Measurements from ENCODE around the gene CSNK2A1. TPM values are rescaled to one million over a fixed set of nuclear protein-coding genes. Genes with fewer than 3 reads are reported as not detected.
"Not testable (repeated sequence)": the region's sequence is repeated elsewhere in the genome, so short reads cannot be mapped to it uniquely, and the experiment has no call there.

The CSNK2A1 gene
- total and polyA plus RNA-seq, 2 donors (not counting 3 experiments of a cell fraction or from before 2014, with no cell fraction given): 68.4 to 142 TPM

DNA sequence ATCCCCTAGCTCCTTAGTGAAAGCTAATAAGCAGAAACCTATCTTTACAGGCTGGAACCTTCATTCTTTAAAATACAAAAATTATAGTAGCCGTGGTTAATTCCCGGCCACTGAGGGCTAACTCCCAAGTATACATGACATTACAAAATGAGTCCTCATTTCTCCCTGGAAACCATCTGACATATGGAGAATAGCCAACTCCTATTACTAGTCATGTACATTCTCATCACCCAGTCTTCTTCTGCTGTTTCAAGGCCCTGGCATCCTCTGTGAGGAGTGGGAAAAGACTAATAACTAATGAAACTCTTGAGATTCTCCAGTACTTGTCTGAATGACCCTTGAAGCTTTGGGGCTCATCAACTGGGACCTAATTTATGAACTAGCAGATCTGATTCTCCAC, 30.2 kb downstream of the CSNK2A1 start:
- H3K4me1 ChIP-seq (ENCODE audit: control insufficient read depth, extremely low read depth, insufficient read depth, low read length): no peaks in the 10 kb centered on the region
- ChIA-PET POLR2A (no interaction called here), CTCF (no interaction called here)
- TF ChIP-seq, protein P1, sequence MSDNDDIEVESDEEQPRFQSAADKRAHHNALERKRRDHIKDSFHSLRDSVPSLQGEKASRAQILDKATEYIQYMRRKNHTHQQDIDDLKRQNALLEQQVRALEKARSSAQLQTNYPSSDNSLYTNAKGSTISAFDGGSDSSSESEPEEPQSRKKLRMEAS (IDR thresholded peaks at IDR 0.05; ENCODE audit: insufficient read depth, insufficient read length): no peak
- TF ChIP-seq FOS (IDR thresholded peaks at IDR 0.05; ENCODE audit: borderline replicate concordance, insufficient read depth, low read length) (no peak), GATA2 (IDR thresholded peaks at IDR 0.05; ENCODE audit: insufficient read depth, insufficient read length, low read depth, low read length) (no peak), MYC (IDR thresholded peaks at IDR 0.05; ENCODE audit: low read depth, low read length) (no peak)
- H3K27ac ChIP-seq (ENCODE audit: insufficient read depth, low read depth, low read length): no peak overlapping the region
- no peaks in the 10 kb centered on the region for H3K36me3 ChIP-seq (ENCODE audit: control insufficient read depth in 2 of 2, extremely low read depth in 1 of 2, insufficient read depth in 2 of 2, low read length in 2 of 2)
- H3K4me3 ChIP-seq (replicated peaks in 1 of 3; ENCODE audit: insufficient read depth in 1 of 3, low read depth in 1 of 3, low read length in 3 of 3): no peak overlapping the region
- no TSS peak for BruUV-seq (replicated peaks)
- H3K79me2 ChIP-seq (ENCODE audit: control insufficient read depth, insufficient read depth, low read length): peaks cover 94% of the 10 kb centered on the region
- no peak overlapping the region for H2AFZ ChIP-seq (ENCODE audit: low read depth, low read length)
- dilution Hi-C loops (cut with MboI; ENCODE audit: extremely low pct_ligation_motif_present, low sequenced_read_pairs) (no loop called here), intact Hi-C loops (cut with micrococcal nuclease) (no loop called here)
- FAIRE-seq: no peak
- H3K9me3 ChIP-seq (replicated peaks; ENCODE audit: control insufficient read depth, insufficient read depth, low read length): no peaks in the 10 kb centered on the region
- H3K9ac ChIP-seq (replicated peaks; ENCODE audit: extremely low read depth, insufficient read depth, low read length): no peak overlapping the region
- H3K9me1 ChIP-seq (replicated peaks; ENCODE audit: control insufficient read depth, extremely low read depth, insufficient read depth, low read length): peaks cover 3% of the 10 kb centered on the region
- H4K20me1 ChIP-seq (replicated peaks; ENCODE audit: control insufficient read depth, extremely low read depth, insufficient read depth, low read length): peaks cover 22% of the 10 kb centered on the region
- no peak for DNase-seq (ENCODE audit: low read depth, low spot score)
- no peaks in the 10 kb centered on the region for H3K27me3 ChIP-seq (ENCODE audit: control insufficient read depth in 2 of 2, insufficient read depth in 2 of 2, low read length in 2 of 2)
- no peak overlapping the region for H3K4me2 ChIP-seq (ENCODE audit: insufficient read depth, low read length)

DNA sequence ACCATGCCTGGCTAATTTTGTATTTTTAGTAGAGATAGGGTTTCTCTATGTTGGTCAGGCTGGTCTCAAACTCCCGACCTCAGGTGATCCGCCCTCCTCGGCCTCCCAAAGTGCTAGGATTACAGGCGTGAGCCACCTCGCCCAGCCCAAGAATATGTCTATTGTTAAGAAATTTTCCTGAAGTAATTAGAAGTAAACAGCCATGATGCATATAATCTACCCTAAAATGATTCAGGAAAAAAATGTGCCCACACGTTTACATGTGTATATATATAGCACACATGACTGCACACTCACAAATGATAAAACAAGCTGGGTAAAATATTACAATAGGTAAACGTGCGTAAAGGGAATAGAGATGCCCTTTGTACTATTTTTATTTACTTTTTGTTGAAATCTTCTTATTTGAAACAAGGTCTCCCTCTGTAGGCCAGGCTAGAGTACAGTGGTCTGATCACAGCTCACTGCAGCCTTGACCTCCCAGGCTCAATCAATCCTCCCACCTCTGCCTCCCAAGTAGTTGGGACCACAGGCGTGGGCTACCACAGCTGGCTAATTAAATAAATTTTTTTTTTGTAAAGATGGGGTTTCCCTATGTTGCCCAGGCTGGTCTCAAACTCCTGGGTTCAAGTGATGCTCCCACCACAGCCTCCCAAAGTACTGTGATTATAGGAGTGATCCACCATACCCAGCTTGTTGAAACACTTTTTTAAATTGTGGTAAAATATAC, 33.1 kb downstream of the CSNK2A1 start:
- peaks cover 10% of the 10 kb centered on the region for H4K20me1 ChIP-seq (replicated peaks; ENCODE audit: control insufficient read depth, extremely low read depth, insufficient read depth, low read length)
- H3K9me3 ChIP-seq (replicated peaks; ENCODE audit: control insufficient read depth, insufficient read depth, low read length); BruUV-seq (replicated peaks); H3K27ac ChIP-seq (ENCODE audit: insufficient read depth, low read depth, low read length); H3K4me3 ChIP-seq (replicated peaks in 1 of 3; ENCODE audit: insufficient read depth in 1 of 3, low read depth in 1 of 3, low read length in 3 of 3); H3K4me1 ChIP-seq (ENCODE audit: control insufficient read depth, extremely low read depth, insufficient read depth, low read length); H3K4me2 ChIP-seq (ENCODE audit: insufficient read depth, low read length); H3K27me3 ChIP-seq (ENCODE audit: control insufficient read depth in 2 of 2, insufficient read depth in 2 of 2, low read length in 2 of 2); H3K36me3 ChIP-seq (ENCODE audit: control insufficient read depth in 2 of 2, extremely low read depth in 1 of 2, insufficient read depth in 2 of 2, low read length in 2 of 2); DNase-seq (ENCODE audit: low read depth, low spot score); dilution Hi-C loops (cut with MboI; ENCODE audit: extremely low pct_ligation_motif_present, low sequenced_read_pairs); POLR2A ChIA-PET; H3K9ac ChIP-seq (replicated peaks; ENCODE audit: extremely low read depth, insufficient read depth, low read length); FAIRE-seq; H2AFZ ChIP-seq (ENCODE audit: low read depth, low read length); intact Hi-C loops (cut with micrococcal nuclease); H3K9me1 ChIP-seq (replicated peaks; ENCODE audit: control insufficient read depth, extremely low read depth, insufficient read depth, low read length): not testable (repeated sequence)
- H3K79me2 ChIP-seq (ENCODE audit: control insufficient read depth, insufficient read depth, low read length): peaks cover 85% of the 10 kb centered on the region
- CTCF ChIA-PET: interaction anchor here (1.0 to 1.1 kb wide), 3 partner anchors 10 to 135 kb away, joined by 3 to 4 read pairs (median 3); no protein-coding TSS in a partner anchor

DNA sequence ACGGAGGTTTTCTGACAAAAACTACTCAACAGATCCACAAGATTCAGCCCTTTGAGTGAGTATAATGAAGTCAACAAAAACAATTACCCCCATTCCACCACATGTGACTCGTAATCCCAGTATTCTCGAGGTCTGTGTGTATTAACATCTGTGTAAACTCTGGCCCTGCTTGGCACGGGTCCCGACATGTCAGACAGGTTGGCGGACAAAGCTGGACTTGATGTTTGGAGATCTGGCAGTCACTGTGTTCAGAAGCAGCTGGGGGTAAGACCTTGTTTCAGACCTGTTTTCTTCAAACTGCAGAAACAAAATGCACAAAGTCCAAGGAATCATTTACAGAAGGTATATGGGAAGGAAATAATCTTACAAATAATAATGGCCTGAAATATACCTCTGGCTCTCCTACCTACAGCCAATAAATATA, 35.2 kb downstream of the CSNK2A1 start:
- dilution Hi-C loops (cut with MboI; ENCODE audit: extremely low pct_ligation_motif_present, low sequenced_read_pairs); POLR2A ChIA-PET; H3K9ac ChIP-seq (replicated peaks; ENCODE audit: extremely low read depth, insufficient read depth, low read length); BruUV-seq (replicated peaks); intact Hi-C loops (cut with micrococcal nuclease); H3K9me1 ChIP-seq (replicated peaks; ENCODE audit: control insufficient read depth, extremely low read depth, insufficient read depth, low read length); H3K27me3 ChIP-seq (ENCODE audit: control insufficient read depth in 2 of 2, insufficient read depth in 2 of 2, low read length in 2 of 2); H3K36me3 ChIP-seq (ENCODE audit: control insufficient read depth in 2 of 2, extremely low read depth in 1 of 2, insufficient read depth in 2 of 2, low read length in 2 of 2); H3K4me2 ChIP-seq (ENCODE audit: insufficient read depth, low read length); H3K27ac ChIP-seq (ENCODE audit: insufficient read depth, low read depth, low read length); H3K4me1 ChIP-seq (ENCODE audit: control insufficient read depth, extremely low read depth, insufficient read depth, low read length); H3K9me3 ChIP-seq (replicated peaks; ENCODE audit: control insufficient read depth, insufficient read depth, low read length); H3K4me3 ChIP-seq (replicated peaks in 1 of 3; ENCODE audit: insufficient read depth in 1 of 3, low read depth in 1 of 3, low read length in 3 of 3); H2AFZ ChIP-seq (ENCODE audit: low read depth, low read length); FAIRE-seq: not testable (repeated sequence)
- DNase-seq (ENCODE audit: low read depth, low spot score): peak; percentile 4
- CTCF ChIA-PET: interaction anchor here (1.2 to 1.7 kb wide), 3 partner anchors 10 to 137 kb away, joined by 3 to 6 read pairs (median 5); no protein-coding TSS in a partner anchor
- H3K79me2 ChIP-seq (ENCODE audit: control insufficient read depth, insufficient read depth, low read length): peaks cover 64% of the 10 kb centered on the region
- H4K20me1 ChIP-seq (replicated peaks; ENCODE audit: control insufficient read depth, extremely low read depth, insufficient read depth, low read length): peaks cover 10% of the 10 kb centered on the region

All from endothelial cell of umbilical vein (primary cell).